ENCODE data around the gene PRTN3. TPM values are rescaled to one million over a fixed set of nuclear protein-coding genes. Genes with fewer than 3 reads are reported as not detected.
"Not testable (repeated sequence)": the region's sequence is repeated elsewhere in the genome, so short reads cannot be mapped to it uniquely, and the experiment has no call there.

PRTN3 gene
- total RNA-seq, 1 experiment from 2014 or later = not detected

- H3K27me3 Mint-ChIP-seq (ENCODE audit: insufficient read depth, unreplicated experiment); BruUV-seq (replicated peaks); DNase-seq (ENCODE audit: unreplicated experiment); intact Hi-C loops (cut with micrococcal nuclease); H3K4me3 Mint-ChIP-seq (ENCODE audit: unreplicated experiment); H3K9me3 Mint-ChIP-seq (ENCODE audit: unreplicated experiment); H3K27ac Mint-ChIP-seq (ENCODE audit: low read depth, unreplicated experiment): not testable (repeated sequence)
- ChIA-PET CTCF (interaction anchor here (0.6 to 1.2 kb wide), 3 partner anchors 34 to 110 kb away, joined by 3 to 6 read pairs (median 6); no protein-coding TSS in a partner anchor), POLR2A (interaction anchor here (0.6 to 1.4 kb wide), 4 partner anchors 16 to 335 kb away, joined by 3 read pairs; no protein-coding TSS in a partner anchor)
- H3K36me3 Mint-ChIP-seq (ENCODE audit: insufficient read depth, unreplicated experiment) = peaks cover 46% of the 10 kb centered on the region
- H3K4me1 Mint-ChIP-seq (ENCODE audit: insufficient read depth, unreplicated experiment) = peaks cover 12% of the 10 kb centered on the region
Measured at GRCh38 chr19:878751-879561, 38.2 kb downstream of the PRTN3 start.

- H3K4me1 Mint-ChIP-seq (ENCODE audit: insufficient read depth, unreplicated experiment) = peaks cover 14% of the 10 kb centered on the region
- POLR2A ChIA-PET = interaction anchor here (0.6 to 1.4 kb wide), 3 partner anchors 17 to 334 kb away, joined by 3 read pairs; no protein-coding TSS in a partner anchor
- H3K27me3 Mint-ChIP-seq (ENCODE audit: insufficient read depth, unreplicated experiment) = no peaks in the 10 kb centered on the region
- CTCF ChIA-PET = interaction anchor here (0.6 to 1.2 kb wide), 3 partner anchors 35 to 110 kb away, joined by 3 to 6 read pairs (median 6); no protein-coding TSS in a partner anchor
- no peak overlapping the region for H3K27ac Mint-ChIP-seq (ENCODE audit: low read depth, unreplicated experiment)
- no peak for TF ChIP-seq CTCF (IDR thresholded peaks at IDR 0.05; ENCODE audit: unreplicated experiment)
- DNase-seq (ENCODE audit: unreplicated experiment) = no peak
- H3K36me3 Mint-ChIP-seq (ENCODE audit: insufficient read depth, unreplicated experiment) = peaks cover 49% of the 10 kb centered on the region
- no peaks in the 10 kb centered on the region for H3K9me3 Mint-ChIP-seq (ENCODE audit: unreplicated experiment)
- H3K4me3 Mint-ChIP-seq (ENCODE audit: unreplicated experiment) = no peak overlapping the region
- no TSS peak for BruUV-seq (replicated peaks)
- intact Hi-C loops (cut with micrococcal nuclease) = no loop called here
Measured at GRCh38 chr19:879711-880438, 39.1 kb downstream of the PRTN3 start.

GRCh38 chr19:881385-882071 lies 40.7 kb downstream of the PRTN3 start:
- H3K36me3 Mint-ChIP-seq (ENCODE audit: insufficient read depth, unreplicated experiment) = peaks cover 47% of the 10 kb centered on the region
- TF ChIP-seq CTCF (IDR thresholded peaks at IDR 0.05; ENCODE audit: unreplicated experiment) = no peak
- H3K27me3 Mint-ChIP-seq (ENCODE audit: insufficient read depth, unreplicated experiment) = no peaks in the 10 kb centered on the region
- ChIA-PET CTCF (interaction anchor here (0.6 to 0.9 kb wide), 2 partner anchors 13 to 17 kb away, joined by 3 to 6 read pairs; no protein-coding TSS in a partner anchor), POLR2A (interaction anchor here (1.1 kb wide), 1 partner anchor 85 kb away, joined by 3 read pairs; no protein-coding TSS in a partner anchor)
- no peak for DNase-seq (ENCODE audit: unreplicated experiment)
- no TSS peak for BruUV-seq (replicated peaks)
- peaks cover 14% of the 10 kb centered on the region for H3K4me1 Mint-ChIP-seq (ENCODE audit: insufficient read depth, unreplicated experiment)
- H3K27ac Mint-ChIP-seq (ENCODE audit: low read depth, unreplicated experiment) = no peak overlapping the region
- no peak overlapping the region for H3K4me3 Mint-ChIP-seq (ENCODE audit: unreplicated experiment)
- intact Hi-C loops (cut with micrococcal nuclease) = no loop called here
- no peaks in the 10 kb centered on the region for H3K9me3 Mint-ChIP-seq (ENCODE audit: unreplicated experiment)

- H3K36me3 Mint-ChIP-seq (ENCODE audit: insufficient read depth, unreplicated experiment) = peaks cover 61% of the 10 kb centered on the region
- DNase-seq (ENCODE audit: unreplicated experiment) = no peak
- CTCF ChIA-PET = interaction anchor here (0.6 to 0.9 kb wide), 2 partner anchors 11 to 101 kb away, joined by 3 to 4 read pairs; partner anchors contain the start of gene WDR18
- intact Hi-C loops (cut with micrococcal nuclease) = loop anchor here (1.0 kb wide), 1 partner anchor 34 kb away; the partner anchor contains the start of gene KISS1R
- H3K9me3 Mint-ChIP-seq (ENCODE audit: unreplicated experiment) = no peaks in the 10 kb centered on the region
- H3K4me1 Mint-ChIP-seq (ENCODE audit: insufficient read depth, unreplicated experiment) = peaks cover 14% of the 10 kb centered on the region
- no peak overlapping the region for H3K27ac Mint-ChIP-seq (ENCODE audit: low read depth, unreplicated experiment)
- POLR2A ChIA-PET = interaction anchor here (0.6 to 1.5 kb wide), 3 partner anchors 10 to 143 kb away, joined by 3 to 8 read pairs (median 3); partner anchors contain the start of genes CFD, MED16 and RNU6-9
- H3K27me3 Mint-ChIP-seq (ENCODE audit: insufficient read depth, unreplicated experiment) = no peaks in the 10 kb centered on the region
- BruUV-seq (replicated peaks) = no TSS peak
- no peak for TF ChIP-seq CTCF (IDR thresholded peaks at IDR 0.05; ENCODE audit: unreplicated experiment)
- H3K4me3 Mint-ChIP-seq (ENCODE audit: unreplicated experiment) = no peak overlapping the region
Measured at GRCh38 chr19:882871-883497, 42.2 kb downstream of the PRTN3 start.
